HG03521 (cell line): ENCODE data around the gene TMEM88.

Experiments
- ATAC-seq: cut with Tn5 transposase; IDR thresholded peaks from one replicate; pipeline ENCODE4 v1.9.1; 2021; ENCODE audit warnings: mild to moderate bottlenecking, moderate library complexity; ENCODE audit not compliant: unreplicated experiment

TMEM88 gene

DNA sequence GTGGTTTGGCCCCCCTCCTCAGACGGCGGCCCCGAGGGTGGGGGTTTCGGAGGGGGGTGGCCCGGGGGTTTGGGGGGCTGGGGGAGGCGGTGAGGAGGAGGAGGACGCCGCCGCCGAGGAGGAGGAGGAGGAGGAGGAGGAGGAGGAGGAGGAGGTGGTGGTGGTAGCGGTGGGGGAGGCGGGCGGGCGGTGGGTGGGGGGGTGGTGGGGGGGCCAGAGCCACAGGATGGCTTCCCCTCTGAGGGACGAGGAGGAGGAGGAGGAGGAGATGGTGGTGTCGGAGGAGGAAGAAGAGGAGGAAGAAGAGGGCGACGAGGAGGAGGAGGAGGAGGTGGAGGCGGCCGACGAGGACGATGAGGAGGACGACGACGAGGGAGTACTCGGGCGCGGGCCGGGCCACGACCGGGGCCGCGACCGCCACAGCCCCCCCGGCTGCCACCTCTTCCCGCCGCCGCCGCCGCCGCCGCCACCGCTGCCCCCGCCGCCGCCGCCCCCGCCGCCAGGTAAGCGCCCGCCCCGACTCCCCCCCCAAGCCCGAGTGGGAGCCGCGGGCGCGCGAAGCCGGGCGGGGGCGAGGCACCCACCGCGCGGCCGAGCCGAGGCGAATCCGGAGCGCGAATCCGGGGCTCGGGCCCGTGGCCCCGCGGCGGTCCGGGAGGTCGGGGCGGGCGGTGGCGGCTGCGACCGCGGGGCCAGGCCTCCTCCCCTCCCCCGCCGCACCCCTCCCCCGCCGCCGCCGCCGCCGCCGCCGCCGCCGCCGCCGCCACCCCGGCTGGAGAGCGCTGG lies 29.9 kb downstream of the TMEM88 start:
- peak; percentile 24 for ATAC-seq

DNA sequence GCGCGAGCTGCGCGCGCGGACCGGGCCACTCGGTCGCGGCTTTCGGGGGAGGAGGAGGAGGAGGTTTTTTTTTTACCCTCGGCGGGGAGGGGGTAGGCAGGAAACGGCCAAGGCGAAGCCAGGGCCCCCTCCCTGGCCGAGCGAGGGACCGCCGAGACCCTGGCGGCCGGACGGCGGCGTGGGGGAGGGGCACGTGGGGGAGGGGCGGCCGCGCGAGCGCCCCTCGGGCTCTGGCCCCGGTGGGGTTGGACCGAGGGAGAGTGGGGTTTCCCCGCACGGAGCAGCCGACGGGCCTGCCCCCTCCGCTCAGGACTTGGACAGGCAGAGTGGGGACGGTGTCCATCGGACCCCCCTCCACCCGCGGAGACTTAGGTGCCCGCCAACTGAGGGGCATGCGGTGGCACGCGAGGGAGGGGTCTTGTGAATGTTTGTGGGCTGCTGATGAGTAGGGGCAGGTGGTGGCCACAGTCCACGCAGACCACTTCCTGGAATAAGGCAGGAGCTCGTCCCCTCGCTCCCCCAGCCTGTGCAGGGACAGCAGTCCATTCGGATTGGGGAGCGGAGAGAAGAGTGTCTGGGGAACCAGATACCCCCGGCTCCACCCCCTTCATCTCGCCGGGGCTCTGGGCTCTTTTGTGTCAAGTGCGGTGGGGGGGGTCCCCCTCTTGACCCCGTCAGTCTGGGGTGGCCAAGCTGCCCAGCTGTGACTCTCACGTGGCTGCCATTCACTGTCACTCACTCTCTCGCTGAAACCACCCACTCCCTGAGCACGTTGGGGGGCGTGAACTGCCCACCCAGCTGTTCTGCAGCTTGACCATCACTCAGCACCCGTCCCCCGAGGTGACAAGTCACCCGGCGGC lies 30.7 kb downstream of the TMEM88 start:
- ATAC-seq = peak; percentile 19

DNA sequence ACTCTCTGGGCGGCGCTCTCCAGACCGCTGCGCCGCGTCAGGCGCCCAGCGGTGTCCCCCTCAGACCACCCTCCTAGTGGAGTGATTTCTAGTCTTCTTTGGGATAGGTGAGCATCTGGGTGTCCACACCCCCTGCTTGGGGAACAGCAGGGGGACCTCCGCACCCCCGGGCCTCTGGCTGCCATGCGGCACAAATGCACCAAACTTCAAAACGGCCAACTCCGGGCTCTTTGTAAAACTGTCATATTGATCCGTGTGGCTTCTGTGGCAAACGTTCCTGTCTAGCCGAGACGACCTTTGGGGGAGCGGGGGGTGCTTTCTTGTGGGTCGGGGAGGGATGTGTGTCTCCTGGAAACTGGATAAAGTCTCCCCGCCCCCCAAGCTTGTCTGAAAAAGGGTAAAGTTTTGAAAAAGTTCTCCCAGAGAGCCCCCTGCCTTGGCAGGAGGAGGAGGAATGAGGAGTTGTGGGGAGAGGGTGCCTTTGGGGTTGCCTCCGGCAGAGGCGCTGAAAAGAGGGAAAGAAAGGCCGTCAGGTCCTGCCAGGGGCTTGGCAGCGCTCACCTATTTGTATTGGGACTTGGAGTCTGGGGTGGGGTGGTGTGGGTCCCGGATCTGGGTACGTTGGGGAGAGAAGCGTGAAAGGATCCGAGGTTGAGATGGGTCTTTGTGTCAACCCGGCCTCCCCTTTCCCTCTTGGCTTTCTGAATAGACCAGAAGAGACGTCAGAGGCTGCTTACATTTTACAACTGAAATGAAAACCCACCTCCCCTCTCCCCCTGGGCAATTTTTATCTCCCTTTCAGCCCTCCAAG lies 31.6 kb downstream of the TMEM88 start:
- ATAC-seq = no peak

DNA sequence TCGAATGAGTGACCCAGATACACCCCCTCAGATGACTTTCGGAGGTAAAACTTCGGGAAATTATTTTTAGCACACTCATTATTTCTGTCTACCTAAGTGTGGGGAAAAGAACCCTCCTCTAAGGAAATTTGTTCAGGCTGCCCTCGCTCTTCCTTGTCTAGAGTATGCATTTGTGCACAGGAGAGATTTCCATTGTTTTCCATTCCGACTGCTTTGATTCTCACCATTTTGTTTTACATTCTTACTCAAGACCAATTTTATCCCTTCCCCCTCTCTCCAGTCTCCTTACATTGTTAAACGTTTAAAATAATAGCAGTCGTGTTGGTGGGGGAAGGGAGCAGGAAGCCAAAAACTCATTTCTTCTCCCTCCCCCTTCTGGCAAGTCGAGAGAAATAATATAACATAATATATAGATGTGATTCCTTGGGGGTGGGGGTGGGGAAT lies 32.2 kb downstream of the TMEM88 start:
- no peak for ATAC-seq

DNA sequence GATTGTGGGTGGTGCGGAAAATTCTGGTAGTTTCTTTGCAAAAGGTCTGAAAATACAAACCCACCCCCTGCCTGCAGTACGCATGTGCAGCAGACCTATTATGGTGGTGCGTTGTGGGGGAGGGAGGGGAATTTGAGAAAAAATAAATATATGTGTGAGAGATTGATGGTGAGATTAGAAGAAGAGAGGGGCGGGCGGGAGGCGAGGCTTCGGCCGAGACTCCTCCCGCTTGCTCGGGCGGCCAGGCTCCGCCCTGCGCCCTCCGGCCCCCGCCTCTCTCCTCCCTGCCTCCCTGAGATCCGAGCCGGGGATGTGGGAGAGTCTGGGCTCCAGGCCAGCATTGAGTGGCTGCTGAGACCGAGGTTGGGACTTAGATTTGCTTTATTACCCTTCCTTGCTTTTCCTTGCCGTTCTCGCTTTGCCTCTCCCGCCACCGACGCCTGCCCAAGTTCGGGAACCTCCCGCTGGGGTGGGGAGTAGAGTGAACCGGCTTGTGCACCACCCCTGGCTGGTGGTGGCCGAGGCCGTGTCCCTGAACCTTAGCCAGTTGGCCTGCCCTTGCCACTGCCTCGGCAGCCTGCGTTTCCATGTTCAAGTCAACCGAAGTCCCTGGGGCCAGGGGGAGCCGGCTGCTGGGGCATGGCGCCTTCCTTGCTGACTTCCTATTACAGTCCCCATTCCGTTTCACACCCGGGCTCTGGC lies 32.8 kb downstream of the TMEM88 start:
- ATAC-seq = peak; percentile 36

DNA sequence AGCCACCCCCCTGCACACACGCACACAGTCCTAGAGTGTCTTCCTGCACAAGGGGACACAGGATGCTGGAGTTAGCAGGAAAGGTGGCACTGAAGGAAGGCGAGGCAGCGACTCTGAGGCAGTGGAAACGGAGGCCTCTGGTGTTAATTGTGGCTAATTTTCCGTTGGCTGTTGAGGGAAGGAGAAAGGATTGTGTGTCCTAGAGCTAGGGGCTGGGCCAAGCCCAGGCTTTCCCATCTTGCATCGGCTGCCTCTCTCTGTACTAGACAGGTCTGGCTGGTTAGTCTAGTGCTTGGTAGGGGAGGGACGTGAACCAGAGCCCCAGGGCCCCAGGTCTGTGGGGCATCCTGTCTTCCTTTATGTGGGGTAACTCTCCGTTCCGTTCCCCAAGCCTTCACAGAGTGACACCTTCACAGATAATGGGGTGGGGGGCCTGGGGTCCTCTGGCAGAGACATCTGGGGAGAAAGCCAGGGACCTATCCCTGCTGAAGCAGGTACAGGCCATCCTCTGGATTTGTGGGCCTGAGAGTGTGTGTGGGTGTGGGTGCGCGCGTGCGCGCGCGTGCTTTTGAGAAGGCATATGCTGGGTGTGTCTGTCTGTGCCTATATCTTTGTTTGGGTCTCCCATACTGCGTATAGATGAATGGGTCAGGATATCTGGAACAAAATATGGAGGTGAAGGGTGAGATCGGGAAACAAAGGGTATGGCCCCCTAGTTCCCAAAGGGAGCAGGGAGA lies 33.5 kb downstream of the TMEM88 start, which contains the start of gene CHD3:
Gene CHD3 (plus strand): TSS at position 606 of the 737 bp plus-strand sequence. CDS start 212 bp downstream, outside the sequence.
- ATAC-seq = no peak

DNA sequence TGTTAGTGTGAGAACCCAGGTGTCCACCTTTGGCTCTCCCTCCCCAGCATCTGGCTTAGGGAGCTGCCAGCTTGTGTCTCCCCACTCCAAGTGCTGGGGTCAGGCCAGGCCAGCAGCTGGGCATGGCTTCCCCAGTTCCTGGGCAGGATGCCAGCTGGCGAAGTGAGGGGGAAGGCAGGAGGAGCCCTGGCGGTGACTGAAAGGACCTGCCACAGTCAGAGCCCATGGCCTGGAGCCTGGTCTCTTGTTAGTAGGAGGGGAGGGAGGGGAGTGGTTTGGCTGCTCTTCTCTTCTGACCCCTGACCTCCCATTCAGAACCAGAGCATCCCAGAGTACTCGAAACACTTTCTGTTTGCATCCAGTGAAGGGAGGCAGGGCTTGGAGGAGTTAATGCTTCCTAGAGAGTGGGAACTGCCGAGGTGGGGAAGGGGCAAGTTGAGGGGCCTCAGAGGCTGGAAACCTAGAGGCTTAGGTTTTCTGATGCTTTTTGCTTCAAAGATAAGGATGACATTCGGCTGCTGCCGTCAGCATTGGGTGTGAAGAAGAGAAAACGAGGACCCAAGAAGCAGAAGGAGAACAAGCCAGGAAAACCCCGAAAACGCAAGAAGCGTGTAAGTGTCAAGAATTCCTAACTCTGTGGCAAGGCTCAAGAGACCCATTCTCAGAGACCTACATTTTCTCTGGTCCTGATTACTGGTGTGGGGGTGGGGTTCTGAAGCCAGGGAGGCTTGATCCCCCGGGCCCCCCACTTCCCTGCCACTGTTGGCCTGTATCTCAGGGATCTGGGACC lies 34.5 kb downstream of the TMEM88 start:
- no peak for ATAC-seq

DNA sequence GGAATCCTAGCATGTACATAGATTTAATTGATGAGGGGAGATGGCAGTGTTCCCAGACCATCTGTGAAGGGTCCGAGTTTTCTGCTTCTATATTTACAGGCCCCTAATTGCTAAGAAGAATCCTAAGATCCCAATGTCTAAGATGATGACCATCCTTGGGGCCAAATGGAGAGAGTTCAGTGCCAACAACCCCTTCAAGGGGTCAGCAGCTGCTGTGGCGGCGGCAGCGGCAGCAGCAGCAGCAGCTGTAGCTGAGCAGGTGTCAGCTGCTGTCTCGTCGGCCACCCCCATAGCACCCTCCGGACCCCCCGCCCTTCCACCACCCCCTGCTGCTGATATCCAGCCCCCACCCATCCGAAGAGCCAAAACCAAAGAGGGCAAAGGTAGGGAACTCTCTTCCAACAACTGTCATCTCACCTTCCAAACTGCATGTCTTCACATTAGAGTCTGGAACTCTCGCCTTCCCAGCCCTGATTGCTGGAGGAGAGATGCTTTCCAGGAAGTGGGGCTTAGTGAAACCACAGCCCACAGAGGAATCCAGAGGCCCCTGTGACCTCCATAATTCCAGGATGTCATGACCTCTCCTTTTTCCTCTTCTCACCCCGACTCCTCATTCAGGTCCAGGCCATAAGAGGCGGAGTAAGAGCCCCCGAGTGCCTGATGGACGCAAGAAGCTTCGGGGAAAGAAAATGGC lies 38.5 kb downstream of the TMEM88 start:
- ATAC-seq = no peak

DNA sequence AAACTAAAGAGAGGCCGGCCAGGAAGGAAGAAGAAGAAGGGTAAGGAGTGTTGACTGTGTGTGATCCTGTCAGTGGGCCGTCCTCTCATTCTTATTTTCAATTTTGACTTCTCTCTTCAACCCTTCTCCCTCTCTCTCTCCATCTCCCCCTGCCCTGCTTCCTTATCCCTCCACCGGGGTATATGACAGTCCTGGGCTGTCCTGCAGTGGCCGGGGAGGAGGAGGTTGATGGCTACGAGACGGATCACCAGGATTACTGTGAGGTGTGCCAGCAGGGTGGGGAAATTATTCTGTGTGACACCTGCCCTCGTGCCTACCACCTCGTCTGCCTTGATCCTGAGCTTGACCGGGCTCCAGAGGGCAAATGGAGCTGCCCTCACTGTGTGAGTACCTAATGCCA lies 39.4 kb downstream of the TMEM88 start:
- ATAC-seq = no peak

DNA sequence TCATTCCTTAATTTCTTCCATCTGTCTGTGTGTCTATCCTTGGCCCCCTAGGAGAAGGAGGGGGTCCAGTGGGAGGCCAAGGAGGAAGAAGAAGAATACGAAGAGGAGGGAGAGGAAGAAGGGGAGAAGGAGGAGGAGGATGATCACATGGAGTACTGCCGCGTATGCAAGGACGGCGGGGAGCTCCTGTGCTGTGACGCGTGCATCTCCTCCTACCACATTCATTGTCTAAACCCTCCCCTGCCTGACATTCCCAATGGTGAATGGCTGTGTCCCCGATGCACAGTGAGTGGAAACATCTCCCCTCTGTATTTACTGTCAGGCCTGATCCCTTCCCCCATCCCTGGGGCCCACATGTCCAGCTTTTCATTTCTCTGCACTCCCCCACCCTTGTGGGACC lies 40.0 kb downstream of the TMEM88 start:
- ATAC-seq = no peak

DNA sequence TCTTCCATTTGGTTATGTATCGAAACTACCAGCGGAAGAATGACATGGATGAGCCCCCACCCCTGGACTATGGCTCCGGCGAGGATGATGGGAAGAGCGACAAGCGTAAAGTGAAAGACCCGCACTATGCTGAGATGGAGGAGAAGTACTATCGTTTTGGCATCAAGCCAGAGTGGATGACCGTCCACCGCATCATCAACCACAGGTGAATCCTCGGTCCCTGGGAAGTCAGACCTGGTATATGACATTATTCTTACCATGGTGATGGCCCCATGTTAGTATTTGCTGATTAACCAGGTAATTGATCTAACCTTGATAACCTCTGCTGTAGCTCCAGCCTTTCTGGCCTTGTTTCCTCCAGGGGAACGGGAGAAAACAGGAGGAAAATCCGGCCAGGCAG lies 42.2 kb downstream of the TMEM88 start:
- no peak for ATAC-seq

DNA sequence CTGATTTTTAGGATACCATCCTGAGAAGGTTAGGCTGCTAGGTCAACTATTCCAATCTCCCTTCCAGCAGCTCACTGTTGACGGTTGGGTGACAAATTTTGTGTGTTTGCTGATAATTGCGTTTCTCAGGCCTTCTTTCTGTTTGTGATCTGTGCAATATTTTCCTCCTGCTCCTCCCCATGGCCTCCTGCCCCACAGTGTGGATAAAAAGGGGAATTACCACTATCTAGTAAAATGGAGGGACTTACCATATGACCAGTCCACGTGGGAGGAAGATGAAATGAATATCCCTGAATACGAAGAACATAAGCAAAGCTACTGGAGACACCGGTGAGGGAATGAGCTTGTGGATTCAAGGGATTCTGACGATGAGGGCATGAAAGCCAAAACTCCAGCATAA lies 42.9 kb downstream of the TMEM88 start:
- ATAC-seq = no peak

DNA sequence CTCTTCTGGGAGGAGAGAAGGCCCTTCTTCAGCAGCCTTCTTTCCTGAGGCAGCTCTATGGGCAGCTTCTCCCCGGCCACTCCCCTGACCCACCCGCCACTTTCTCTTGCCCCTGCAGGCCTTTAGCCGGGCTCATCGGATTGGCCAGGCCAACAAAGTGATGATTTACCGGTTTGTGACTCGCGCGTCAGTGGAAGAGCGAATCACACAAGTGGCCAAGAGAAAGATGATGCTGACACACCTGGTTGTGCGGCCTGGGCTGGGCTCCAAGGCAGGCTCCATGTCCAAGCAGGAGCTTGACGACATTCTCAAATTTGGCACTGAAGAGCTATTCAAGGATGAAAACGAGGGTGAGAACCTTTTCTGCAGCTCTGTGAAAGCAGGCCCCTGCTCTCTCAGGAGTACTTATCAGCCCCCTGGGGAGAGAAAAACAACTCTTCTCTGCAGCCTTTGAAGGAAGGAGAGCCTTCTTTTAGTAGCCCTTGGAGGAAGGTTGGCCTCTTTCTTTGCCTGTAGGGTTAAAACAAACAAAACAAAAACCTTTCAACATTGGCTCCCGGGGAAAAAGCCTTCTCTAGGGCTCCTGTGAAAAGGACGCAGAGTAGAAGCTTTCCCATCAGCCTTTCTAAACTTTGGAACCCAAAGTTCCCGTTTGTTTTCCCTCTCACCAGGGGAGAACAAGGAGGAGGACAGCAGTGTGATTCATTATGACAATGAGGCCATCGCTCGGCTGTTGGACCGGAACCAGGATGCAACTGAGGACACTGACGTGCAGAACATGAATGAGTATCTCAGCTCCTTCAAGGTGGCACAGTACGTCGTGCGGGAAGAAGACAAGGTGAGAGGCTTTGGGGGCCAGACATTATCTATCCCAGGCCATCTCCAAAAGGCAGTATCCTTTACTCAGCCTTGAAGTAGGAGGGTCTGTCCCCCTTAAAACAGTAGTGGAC lies 48.6 kb downstream of the TMEM88 start:
- no peak for ATAC-seq
